Measurements from ENCODE around the gene DSCAML1. TPM values are rescaled to one million over a fixed set of nuclear protein-coding genes. Genes with fewer than 3 reads are reported as not detected.

The DSCAML1 gene
- total and polyA plus RNA-seq, 9 of the 15 experiments (the other 6 are each of a cell fraction or from before 2014, with no cell fraction given): not detected

DNA sequence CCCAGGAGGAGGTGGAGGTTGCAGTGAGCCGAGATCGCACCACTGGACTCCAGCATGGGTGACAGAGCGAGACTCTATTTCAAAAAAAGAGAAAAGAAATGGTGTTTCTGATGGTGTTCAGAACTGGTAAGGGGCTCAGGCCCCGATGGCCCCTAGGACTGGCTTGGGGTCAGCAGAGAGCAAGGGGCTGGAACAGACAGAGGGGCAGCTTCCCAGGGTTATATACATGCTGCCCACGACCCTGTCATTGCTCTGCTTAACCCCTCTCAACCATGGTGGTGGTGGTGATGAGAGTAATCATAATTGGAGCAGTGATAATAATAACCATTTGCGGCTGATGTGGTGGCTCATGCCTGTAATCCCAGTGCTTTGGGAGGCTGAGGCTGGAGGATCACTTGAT, 390.0 kb downstream of the DSCAML1 start (continued):
- TF ChIP-seq, protein P1, sequence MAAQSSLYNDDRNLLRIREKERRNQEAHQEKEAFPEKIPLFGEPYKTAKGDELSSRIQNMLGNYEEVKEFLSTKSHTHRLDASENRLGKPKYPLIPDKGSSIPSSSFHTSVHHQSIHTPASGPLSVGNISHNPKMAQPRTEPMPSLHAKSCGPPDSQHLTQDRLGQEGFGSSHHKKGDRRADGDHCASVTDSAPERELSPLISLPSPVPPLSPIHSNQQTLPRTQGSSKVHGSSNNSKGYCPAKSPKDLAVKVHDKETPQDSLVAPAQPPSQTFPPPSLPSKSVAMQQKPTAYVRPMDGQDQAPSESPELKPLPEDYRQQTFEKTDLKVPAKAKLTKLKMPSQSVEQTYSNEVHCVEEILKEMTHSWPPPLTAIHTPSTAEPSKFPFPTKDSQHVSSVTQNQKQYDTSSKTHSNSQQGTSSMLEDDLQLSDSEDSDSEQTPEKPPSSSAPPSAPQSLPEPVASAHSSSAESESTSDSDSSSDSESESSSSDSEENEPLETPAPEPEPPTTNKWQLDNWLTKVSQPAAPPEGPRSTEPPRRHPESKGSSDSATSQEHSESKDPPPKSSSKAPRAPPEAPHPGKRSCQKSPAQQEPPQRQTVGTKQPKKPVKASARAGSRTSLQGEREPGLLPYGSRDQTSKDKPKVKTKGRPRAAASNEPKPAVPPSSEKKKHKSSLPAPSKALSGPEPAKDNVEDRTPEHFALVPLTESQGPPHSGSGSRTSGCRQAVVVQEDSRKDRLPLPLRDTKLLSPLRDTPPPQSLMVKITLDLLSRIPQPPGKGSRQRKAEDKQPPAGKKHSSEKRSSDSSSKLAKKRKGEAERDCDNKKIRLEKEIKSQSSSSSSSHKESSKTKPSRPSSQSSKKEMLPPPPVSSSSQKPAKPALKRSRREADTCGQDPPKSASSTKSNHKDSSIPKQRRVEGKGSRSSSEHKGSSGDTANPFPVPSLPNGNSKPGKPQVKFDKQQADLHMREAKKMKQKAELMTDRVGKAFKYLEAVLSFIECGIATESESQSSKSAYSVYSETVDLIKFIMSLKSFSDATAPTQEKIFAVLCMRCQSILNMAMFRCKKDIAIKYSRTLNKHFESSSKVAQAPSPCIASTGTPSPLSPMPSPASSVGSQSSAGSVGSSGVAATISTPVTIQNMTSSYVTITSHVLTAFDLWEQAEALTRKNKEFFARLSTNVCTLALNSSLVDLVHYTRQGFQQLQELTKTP (IDR thresholded peaks at IDR 0.05; ENCODE audit: low read depth in 1 of 2, partially characterized antibody in 2 of 2): no peak
- TF ChIP-seq, protein P2, sequence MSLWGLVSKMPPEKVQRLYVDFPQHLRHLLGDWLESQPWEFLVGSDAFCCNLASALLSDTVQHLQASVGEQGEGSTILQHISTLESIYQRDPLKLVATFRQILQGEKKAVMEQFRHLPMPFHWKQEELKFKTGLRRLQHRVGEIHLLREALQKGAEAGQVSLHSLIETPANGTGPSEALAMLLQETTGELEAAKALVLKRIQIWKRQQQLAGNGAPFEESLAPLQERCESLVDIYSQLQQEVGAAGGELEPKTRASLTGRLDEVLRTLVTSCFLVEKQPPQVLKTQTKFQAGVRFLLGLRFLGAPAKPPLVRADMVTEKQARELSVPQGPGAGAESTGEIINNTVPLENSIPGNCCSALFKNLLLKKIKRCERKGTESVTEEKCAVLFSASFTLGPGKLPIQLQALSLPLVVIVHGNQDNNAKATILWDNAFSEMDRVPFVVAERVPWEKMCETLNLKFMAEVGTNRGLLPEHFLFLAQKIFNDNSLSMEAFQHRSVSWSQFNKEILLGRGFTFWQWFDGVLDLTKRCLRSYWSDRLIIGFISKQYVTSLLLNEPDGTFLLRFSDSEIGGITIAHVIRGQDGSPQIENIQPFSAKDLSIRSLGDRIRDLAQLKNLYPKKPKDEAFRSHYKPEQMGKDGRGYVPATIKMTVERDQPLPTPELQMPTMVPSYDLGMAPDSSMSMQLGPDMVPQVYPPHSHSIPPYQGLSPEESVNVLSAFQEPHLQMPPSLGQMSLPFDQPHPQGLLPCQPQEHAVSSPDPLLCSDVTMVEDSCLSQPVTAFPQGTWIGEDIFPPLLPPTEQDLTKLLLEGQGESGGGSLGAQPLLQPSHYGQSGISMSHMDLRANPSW (CRISPR knock-in tag; IDR thresholded peaks at IDR 0.05): no peak
- TF ChIP-seq, protein P3, sequence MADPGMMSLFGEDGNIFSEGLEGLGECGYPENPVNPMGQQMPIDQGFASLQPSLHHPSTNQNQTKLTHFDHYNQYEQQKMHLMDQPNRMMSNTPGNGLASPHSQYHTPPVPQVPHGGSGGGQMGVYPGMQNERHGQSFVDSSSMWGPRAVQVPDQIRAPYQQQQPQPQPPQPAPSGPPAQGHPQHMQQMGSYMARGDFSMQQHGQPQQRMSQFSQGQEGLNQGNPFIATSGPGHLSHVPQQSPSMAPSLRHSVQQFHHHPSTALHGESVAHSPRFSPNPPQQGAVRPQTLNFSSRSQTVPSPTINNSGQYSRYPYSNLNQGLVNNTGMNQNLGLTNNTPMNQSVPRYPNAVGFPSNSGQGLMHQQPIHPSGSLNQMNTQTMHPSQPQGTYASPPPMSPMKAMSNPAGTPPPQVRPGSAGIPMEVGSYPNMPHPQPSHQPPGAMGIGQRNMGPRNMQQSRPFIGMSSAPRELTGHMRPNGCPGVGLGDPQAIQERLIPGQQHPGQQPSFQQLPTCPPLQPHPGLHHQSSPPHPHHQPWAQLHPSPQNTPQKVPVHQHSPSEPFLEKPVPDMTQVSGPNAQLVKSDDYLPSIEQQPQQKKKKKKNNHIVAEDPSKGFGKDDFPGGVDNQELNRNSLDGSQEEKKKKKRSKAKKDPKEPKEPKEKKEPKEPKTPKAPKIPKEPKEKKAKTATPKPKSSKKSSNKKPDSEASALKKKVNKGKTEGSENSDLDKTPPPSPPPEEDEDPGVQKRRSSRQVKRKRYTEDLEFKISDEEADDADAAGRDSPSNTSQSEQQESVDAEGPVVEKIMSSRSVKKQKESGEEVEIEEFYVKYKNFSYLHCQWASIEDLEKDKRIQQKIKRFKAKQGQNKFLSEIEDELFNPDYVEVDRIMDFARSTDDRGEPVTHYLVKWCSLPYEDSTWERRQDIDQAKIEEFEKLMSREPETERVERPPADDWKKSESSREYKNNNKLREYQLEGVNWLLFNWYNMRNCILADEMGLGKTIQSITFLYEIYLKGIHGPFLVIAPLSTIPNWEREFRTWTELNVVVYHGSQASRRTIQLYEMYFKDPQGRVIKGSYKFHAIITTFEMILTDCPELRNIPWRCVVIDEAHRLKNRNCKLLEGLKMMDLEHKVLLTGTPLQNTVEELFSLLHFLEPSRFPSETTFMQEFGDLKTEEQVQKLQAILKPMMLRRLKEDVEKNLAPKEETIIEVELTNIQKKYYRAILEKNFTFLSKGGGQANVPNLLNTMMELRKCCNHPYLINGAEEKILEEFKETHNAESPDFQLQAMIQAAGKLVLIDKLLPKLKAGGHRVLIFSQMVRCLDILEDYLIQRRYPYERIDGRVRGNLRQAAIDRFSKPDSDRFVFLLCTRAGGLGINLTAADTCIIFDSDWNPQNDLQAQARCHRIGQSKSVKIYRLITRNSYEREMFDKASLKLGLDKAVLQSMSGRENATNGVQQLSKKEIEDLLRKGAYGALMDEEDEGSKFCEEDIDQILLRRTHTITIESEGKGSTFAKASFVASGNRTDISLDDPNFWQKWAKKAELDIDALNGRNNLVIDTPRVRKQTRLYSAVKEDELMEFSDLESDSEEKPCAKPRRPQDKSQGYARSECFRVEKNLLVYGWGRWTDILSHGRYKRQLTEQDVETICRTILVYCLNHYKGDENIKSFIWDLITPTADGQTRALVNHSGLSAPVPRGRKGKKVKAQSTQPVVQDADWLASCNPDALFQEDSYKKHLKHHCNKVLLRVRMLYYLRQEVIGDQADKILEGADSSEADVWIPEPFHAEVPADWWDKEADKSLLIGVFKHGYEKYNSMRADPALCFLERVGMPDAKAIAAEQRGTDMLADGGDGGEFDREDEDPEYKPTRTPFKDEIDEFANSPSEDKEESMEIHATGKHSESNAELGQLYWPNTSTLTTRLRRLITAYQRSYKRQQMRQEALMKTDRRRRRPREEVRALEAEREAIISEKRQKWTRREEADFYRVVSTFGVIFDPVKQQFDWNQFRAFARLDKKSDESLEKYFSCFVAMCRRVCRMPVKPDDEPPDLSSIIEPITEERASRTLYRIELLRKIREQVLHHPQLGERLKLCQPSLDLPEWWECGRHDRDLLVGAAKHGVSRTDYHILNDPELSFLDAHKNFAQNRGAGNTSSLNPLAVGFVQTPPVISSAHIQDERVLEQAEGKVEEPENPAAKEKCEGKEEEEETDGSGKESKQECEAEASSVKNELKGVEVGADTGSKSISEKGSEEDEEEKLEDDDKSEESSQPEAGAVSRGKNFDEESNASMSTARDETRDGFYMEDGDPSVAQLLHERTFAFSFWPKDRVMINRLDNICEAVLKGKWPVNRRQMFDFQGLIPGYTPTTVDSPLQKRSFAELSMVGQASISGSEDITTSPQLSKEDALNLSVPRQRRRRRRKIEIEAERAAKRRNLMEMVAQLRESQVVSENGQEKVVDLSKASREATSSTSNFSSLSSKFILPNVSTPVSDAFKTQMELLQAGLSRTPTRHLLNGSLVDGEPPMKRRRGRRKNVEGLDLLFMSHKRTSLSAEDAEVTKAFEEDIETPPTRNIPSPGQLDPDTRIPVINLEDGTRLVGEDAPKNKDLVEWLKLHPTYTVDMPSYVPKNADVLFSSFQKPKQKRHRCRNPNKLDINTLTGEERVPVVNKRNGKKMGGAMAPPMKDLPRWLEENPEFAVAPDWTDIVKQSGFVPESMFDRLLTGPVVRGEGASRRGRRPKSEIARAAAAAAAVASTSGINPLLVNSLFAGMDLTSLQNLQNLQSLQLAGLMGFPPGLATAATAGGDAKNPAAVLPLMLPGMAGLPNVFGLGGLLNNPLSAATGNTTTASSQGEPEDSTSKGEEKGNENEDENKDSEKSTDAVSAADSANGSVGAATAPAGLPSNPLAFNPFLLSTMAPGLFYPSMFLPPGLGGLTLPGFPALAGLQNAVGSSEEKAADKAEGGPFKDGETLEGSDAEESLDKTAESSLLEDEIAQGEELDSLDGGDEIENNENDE (IDR thresholded peaks at IDR 0.05; ENCODE audit: low read depth, low read length): no peak
- TF ChIP-seq ETV5 (CRISPR knock-in tag; IDR thresholded peaks at IDR 0.05; ENCODE audit: low read depth): no peak
- TF ChIP-seq ZFP1 (CRISPR knock-in tag; IDR thresholded peaks at IDR 0.05): no peak

Data from K562 (cell line).